HUES64 (cell line): ENCODE results near the gene ZNF212.
"Not testable (repeated sequence)": the region's sequence is repeated elsewhere in the genome, so short reads cannot be mapped to it uniquely, and the experiment has no call there.

Experiments used
- H3K27ac ChIP-seq: 2 replicates; pipeline ENCODE4 v1.7.0; 2013; ENCODE audit warnings: low read depth, low read length, inconsistent platforms
- H3K27me3 ChIP-seq: 2 replicates; pipeline ENCODE4 v1.6.1; 2013; ENCODE audit warnings: mild to moderate bottlenecking, low read length; ENCODE audit not compliant: insufficient read depth
- H3K36me3 ChIP-seq: 2 replicates; pipeline ENCODE4 v1.6.1; 2013; ENCODE audit warnings: mild to moderate bottlenecking, low read length; ENCODE audit not compliant: insufficient read depth
- H3K4me1 ChIP-seq: 2 replicates; pipeline ENCODE4 v1.6.1; 2013; ENCODE audit warnings: mild to moderate bottlenecking, low read length, moderate library complexity; ENCODE audit not compliant: insufficient read depth
- H3K4me3 ChIP-seq: 2 replicates; pipeline ENCODE4 v1.5.1; 2013; ENCODE audit warnings: mild to moderate bottlenecking, low read length, moderate library complexity
- H3K9ac ChIP-seq: 2 replicates; pipeline ENCODE4 v1.6.1; 2013; ENCODE audit warnings: mild to moderate bottlenecking, low read depth, low read length
- H3K9me3 ChIP-seq: 2 replicates; pipeline ENCODE4 v1.6.1; 2013; ENCODE audit warnings: low read depth, low read length; ENCODE audit not compliant: insufficient read depth
- WGBS: fragments of 150-250, 120-280 bp; methylation state at CpG from one replicate; pipeline ENCODE4 v1.1.7; 2013; ENCODE audit warnings: missing lambda C conversion rate; 5-methylcytosine and 5-hydroxymethylcytosine counted together

Gene ZNF212

GRCh38 chr7:149223761-149224160, 15.7 kb upstream of the ZNF212 start:
- Histone ChIP-seq H3K4me3 (no peak overlapping the region), H3K27ac (no peak overlapping the region), H3K27me3 (no peaks in the 10 kb centered on the region), H3K36me3 (peaks cover 51% of the 10 kb centered on the region), H3K4me1 (0 out of 2 replicates have a peak, but pooled peaks cover under 1% of the 10 kb centered on the region), H3K9me3 (no peaks in the 10 kb centered on the region), H3K9ac (no peak overlapping the region)
- WGBS, result 98% methylated on average over 39 of the region's 39 CpGs

- Histone ChIP-seq H3K27me3 (no peaks in the 10 kb centered on the region), H3K9ac (no peak overlapping the region), H3K4me1 (no peaks in the 10 kb centered on the region), H3K9me3 (no peaks in the 10 kb centered on the region), H3K4me3 (no peak overlapping the region), H3K27ac (no peak overlapping the region), H3K36me3 (peaks cover 45% of the 10 kb centered on the region)
- WGBS, result 95% methylated on average over 37 of the region's 37 CpGs
Observed at GRCh38 chr7:149224352-149224751, 15.1 kb upstream of the ZNF212 start.

GRCh38 chr7:149225106-149225505, 14.3 kb upstream of the ZNF212 start:
- 95% methylated on average over 19 of the region's 19 CpGs for WGBS
- Histone ChIP-seq H3K4me3 (no peak overlapping the region), H3K9me3 (no peaks in the 10 kb centered on the region), H3K9ac (no peak overlapping the region), H3K27ac (no peak overlapping the region), H3K4me1 (no peaks in the 10 kb centered on the region), H3K36me3 (peaks cover 44% of the 10 kb centered on the region), H3K27me3 (no peaks in the 10 kb centered on the region)

- H3K9ac ChIP-seq, result no peak overlapping the region
- H3K4me1 ChIP-seq, result no peaks in the 10 kb centered on the region
- H3K9me3 ChIP-seq, result no peaks in the 10 kb centered on the region
- 95% methylated on average over 22 of the region's 22 CpGs for WGBS
- H3K27me3 ChIP-seq, result no peaks in the 10 kb centered on the region
- no peak overlapping the region for H3K27ac ChIP-seq
- H3K36me3 ChIP-seq, result peaks cover 39% of the 10 kb centered on the region
- no peak overlapping the region for H3K4me3 ChIP-seq
Observed at GRCh38 chr7:149225656-149226055, 13.8 kb upstream of the ZNF212 start.

- H3K36me3 ChIP-seq, result peaks cover 32% of the 10 kb centered on the region
- H3K27me3 ChIP-seq, H3K27ac ChIP-seq, H3K9me3 ChIP-seq, H3K4me1 ChIP-seq, H3K9ac ChIP-seq, H3K4me3 ChIP-seq: not testable (repeated sequence)
- 96% methylated on average over 17 of the region's 17 CpGs for WGBS
Observed at GRCh38 chr7:149226366-149226765, 13.1 kb upstream of the ZNF212 start.

- 68% methylated on average over 6 of the region's 6 CpGs for WGBS
- Histone ChIP-seq H3K27me3 (no peaks in the 10 kb centered on the region), H3K9me3 (no peaks in the 10 kb centered on the region), H3K4me1 (no peaks in the 10 kb centered on the region), H3K36me3 (peaks cover 27% of the 10 kb centered on the region), H3K27ac (no peak overlapping the region), H3K9ac (no peak overlapping the region), H3K4me3 (no peak overlapping the region)
Observed at GRCh38 chr7:149226840-149227494, 12.5 kb upstream of the ZNF212 start.

- no peak overlapping the region for H3K27ac ChIP-seq
- no peaks in the 10 kb centered on the region for H3K9me3 ChIP-seq
- H3K9ac ChIP-seq, result no peak overlapping the region
- H3K36me3 ChIP-seq, result peaks cover 16% of the 10 kb centered on the region
- no peak overlapping the region for H3K4me3 ChIP-seq
- 70% methylated on average over 7 of the region's 7 CpGs for WGBS
- H3K4me1 ChIP-seq, result no peaks in the 10 kb centered on the region
- no peaks in the 10 kb centered on the region for H3K27me3 ChIP-seq
Observed at GRCh38 chr7:149228831-149229471, 10.5 kb upstream of the ZNF212 start.

- Histone ChIP-seq H3K4me1 (no peaks in the 10 kb centered on the region), H3K4me3 (no peak overlapping the region), H3K36me3 (peaks cover 12% of the 10 kb centered on the region), H3K9me3 (no peaks in the 10 kb centered on the region), H3K27ac (no peak overlapping the region), H3K27me3 (no peaks in the 10 kb centered on the region), H3K9ac (no peak overlapping the region)
- WGBS, result 72% methylated on average over 6 of the region's 6 CpGs
Observed at GRCh38 chr7:149229526-149229925, 9.9 kb upstream of the ZNF212 start.

- 86% methylated on average over 2 of the region's 2 CpGs for WGBS
- Histone ChIP-seq H3K4me3 (no peak overlapping the region), H3K9ac (no peak overlapping the region), H3K9me3 (no peaks in the 10 kb centered on the region), H3K4me1 (no peaks in the 10 kb centered on the region), H3K27me3 (no peaks in the 10 kb centered on the region), H3K27ac (no peak overlapping the region), H3K36me3 (no peaks in the 10 kb centered on the region)
Observed at GRCh38 chr7:149232362-149232761, 7.1 kb upstream of the ZNF212 start.

GRCh38 chr7:149233655-149234204, 5.7 kb upstream of the ZNF212 start:
- not testable (repeated sequence) for H3K4me3 ChIP-seq, H3K36me3 ChIP-seq, H3K4me1 ChIP-seq, H3K27ac ChIP-seq, H3K9me3 ChIP-seq, H3K9ac ChIP-seq, H3K27me3 ChIP-seq
- WGBS, result 86% methylated on average over 7 of the region's 7 CpGs

- H3K9ac ChIP-seq, result no peak overlapping the region
- H3K4me1 ChIP-seq, result no peaks in the 10 kb centered on the region; the same call in 1 of the 2 replicates
- H3K27ac ChIP-seq, result no peak overlapping the region
- no peak overlapping the region for H3K4me3 ChIP-seq
- H3K27me3 ChIP-seq, result peaks cover 8% of the 10 kb centered on the region; the same call in 1 of the 2 replicates
- H3K9me3 ChIP-seq, result no peaks in the 10 kb centered on the region
- peaks cover 3% of the 10 kb centered on the region; the same call in 1 of the 2 replicates for H3K36me3 ChIP-seq
- 83% methylated on average over 7 of the region's 7 CpGs for WGBS
Observed at GRCh38 chr7:149237502-149237901, 1.9 kb upstream of the ZNF212 start.
